GM10266 (cell line): ENCODE data around the gene CFI.

Source experiments
- DNase-seq: peaks from one replicate; pipeline ENCODE4 v3.0.0; 2012; ENCODE audit errors: extremely low spot score
- CTCF ChIP-seq: IDR thresholded peaks from 2 replicates; pipeline ENCODE4 v1.5.1; 2012; ENCODE audit warnings: mild to moderate bottlenecking, low read depth; ENCODE audit not compliant: control insufficient read depth, insufficient read depth; ENCODE audit errors: missing control alignments

The CFI gene

DNA sequence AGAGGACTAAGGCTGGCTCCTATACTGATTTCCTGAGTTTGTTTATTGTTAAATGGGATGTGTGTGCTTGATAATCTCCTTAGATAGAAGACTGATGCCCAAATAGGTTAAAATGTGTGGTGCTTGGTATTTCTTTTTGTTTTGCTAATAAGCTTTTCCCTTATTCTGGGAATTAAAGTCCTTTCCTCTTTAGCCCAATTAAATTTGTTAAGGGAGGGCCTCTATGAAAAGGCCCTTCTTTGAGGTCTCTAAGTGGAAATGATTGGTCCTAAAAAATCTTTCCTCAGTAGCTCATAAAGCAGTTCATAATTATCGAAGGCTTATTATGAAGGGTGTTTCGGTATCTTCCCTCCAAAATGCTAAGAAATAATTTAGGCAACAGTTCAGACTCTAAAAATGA, 25.9 kb upstream of the CFI start, which contains the start of gene RRH:
RRH (plus strand) TSS at position 301 of the 400 bp plus-strand sequence; CDS start at position 357, 56 bp downstream.
- no peak for DNase-seq
- no peak for TF ChIP-seq CTCF

DNA sequence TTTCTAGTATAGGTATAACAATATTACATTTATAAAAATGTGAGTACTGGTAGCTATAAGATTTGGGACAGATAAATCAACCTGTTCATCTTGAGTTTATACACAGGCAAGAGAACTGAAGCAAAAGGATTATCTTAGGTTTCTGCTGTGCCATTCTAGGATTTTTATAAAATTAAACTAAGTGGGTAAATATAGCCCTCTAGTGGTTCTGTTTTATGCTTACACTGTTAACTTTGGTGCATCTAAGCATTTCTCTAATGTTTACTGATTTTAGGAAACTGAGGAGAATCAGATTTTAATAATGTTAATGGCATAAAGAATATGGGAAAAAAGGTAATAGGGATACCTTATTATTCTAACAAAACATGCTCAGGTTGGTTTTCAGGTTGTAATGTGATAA, 24.9 kb upstream of the CFI start:
- TF ChIP-seq CTCF: peak; percentile 42
- peak; percentile 17 for DNase-seq

DNA sequence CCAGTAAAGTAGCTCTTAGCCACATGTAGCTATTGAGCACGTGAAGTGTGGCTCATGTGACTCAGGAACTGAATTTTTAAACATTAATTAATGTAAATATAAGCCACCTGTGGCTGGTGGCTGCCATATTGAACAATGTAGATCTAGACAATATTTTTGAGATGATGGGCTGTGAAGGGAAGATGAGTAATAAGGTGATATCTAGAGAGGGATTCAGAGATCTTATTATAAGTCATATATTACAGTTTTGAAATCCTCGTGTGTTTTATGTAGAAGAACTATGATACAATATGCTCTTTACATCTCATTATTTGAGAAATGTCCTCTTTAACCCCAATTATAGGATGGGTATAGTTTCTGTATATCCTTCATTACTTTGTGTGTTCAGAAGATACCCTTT, 19.4 kb upstream of the CFI start:
- no peak for TF ChIP-seq CTCF
- no peak for DNase-seq

GRCh38 chr4:109820563-109820962, 18.8 kb upstream of the CFI start:
- TF ChIP-seq CTCF: no peak
- DNase-seq: no peak

GRCh38 chr4:109818268-109818667, 16.5 kb upstream of the CFI start:
- TF ChIP-seq CTCF: no peak

GRCh38 chr4:109816894-109817293, 15.1 kb upstream of the CFI start:
- no peak for DNase-seq
- TF ChIP-seq CTCF: no peak

More at GRCh38 chr4:109818268-109818667, 16.5 kb upstream of the CFI start:
- no peak for DNase-seq

- no peak for TF ChIP-seq CTCF
- DNase-seq: no peak
Measured at GRCh38 chr4:109816082-109816442, 14.3 kb upstream of the CFI start.
